ENCODE measurements around the gene DIP2C. TPM values are rescaled to one million over a fixed set of nuclear protein-coding genes. Genes with fewer than 3 reads are reported as not detected.
"Not testable (repeated sequence)": the region's sequence is repeated elsewhere in the genome, so short reads cannot be mapped to it uniquely, and the experiment has no call there.

The DIP2C gene
- total RNA-seq, 1 experiment from 2014 or later = 8.1 TPM

GRCh38 chr10:585502-585901 is 104.0 kb downstream of the DIP2C start:
- DNase-seq (ENCODE audit: low read depth, low spot score) = no peak
- in situ Hi-C loops (cut with HindIII; ENCODE audit: low pct_unique_long_range_greater_than_20kb, low sequenced_read_pairs) = no loop called here

- DNase-seq (ENCODE audit: low read depth, low spot score); in situ Hi-C loops (cut with HindIII; ENCODE audit: low pct_unique_long_range_greater_than_20kb, low sequenced_read_pairs): not testable (repeated sequence)
These were observed 104.8 kb downstream of the DIP2C start for GRCh38 chr10:584497-585290.

- in situ Hi-C loops (cut with HindIII; ENCODE audit: low pct_unique_long_range_greater_than_20kb, low sequenced_read_pairs) = no loop called here
- DNase-seq (ENCODE audit: low read depth, low spot score) = no peak
These were observed 106.0 kb downstream of the DIP2C start for GRCh38 chr10:583433-583832.

GRCh38 chr10:581776-582330 is 107.6 kb downstream of the DIP2C start:
- no peak for DNase-seq (ENCODE audit: low read depth, low spot score)
- in situ Hi-C loops (cut with HindIII; ENCODE audit: low pct_unique_long_range_greater_than_20kb, low sequenced_read_pairs) = no loop called here

GRCh38 chr10:580778-581177 is 108.7 kb downstream of the DIP2C start:
- DNase-seq (ENCODE audit: low read depth, low spot score) = peak; percentile 9
- in situ Hi-C loops (cut with HindIII; ENCODE audit: low pct_unique_long_range_greater_than_20kb, low sequenced_read_pairs) = no loop called here

GRCh38 chr10:576130-576465 is 113.4 kb downstream of the DIP2C start:
- in situ Hi-C loops (cut with HindIII; ENCODE audit: low pct_unique_long_range_greater_than_20kb, low sequenced_read_pairs) = no loop called here
- DNase-seq (ENCODE audit: low read depth, low spot score) = no peak

- DNase-seq (ENCODE audit: low read depth, low spot score) = no peak
- in situ Hi-C loops (cut with HindIII; ENCODE audit: low pct_unique_long_range_greater_than_20kb, low sequenced_read_pairs) = no loop called here
These were observed 113.9 kb downstream of the DIP2C start for GRCh38 chr10:575402-576129.

GRCh38 chr10:572696-573095 is 116.8 kb downstream of the DIP2C start:
- in situ Hi-C loops (cut with HindIII; ENCODE audit: low pct_unique_long_range_greater_than_20kb, low sequenced_read_pairs) = no loop called here
- no peak for DNase-seq (ENCODE audit: low read depth, low spot score)

GRCh38 chr10:571688-572451 is 117.6 kb downstream of the DIP2C start:
- in situ Hi-C loops (cut with HindIII; ENCODE audit: low pct_unique_long_range_greater_than_20kb, low sequenced_read_pairs) = no loop called here
- no peak for DNase-seq (ENCODE audit: low read depth, low spot score)

- in situ Hi-C loops (cut with HindIII; ENCODE audit: low pct_unique_long_range_greater_than_20kb, low sequenced_read_pairs) = no loop called here
These were observed 118.3 kb downstream of the DIP2C start for GRCh38 chr10:571166-571565.

GRCh38 chr10:570628-571163 is 118.8 kb downstream of the DIP2C start:
- in situ Hi-C loops (cut with HindIII; ENCODE audit: low pct_unique_long_range_greater_than_20kb, low sequenced_read_pairs) = no loop called here
- no peak for DNase-seq (ENCODE audit: low read depth, low spot score)

More at GRCh38 chr10:571166-571565, 118.3 kb downstream of the DIP2C start:
- DNase-seq (ENCODE audit: low read depth, low spot score) = no peak

GRCh38 chr10:569961-570627 is 119.4 kb downstream of the DIP2C start:
- in situ Hi-C loops (cut with HindIII; ENCODE audit: low pct_unique_long_range_greater_than_20kb, low sequenced_read_pairs) = no loop called here
- no peak for DNase-seq (ENCODE audit: low read depth, low spot score)

GRCh38 chr10:568848-569247 is 120.6 kb downstream of the DIP2C start:
- in situ Hi-C loops (cut with HindIII; ENCODE audit: low pct_unique_long_range_greater_than_20kb, low sequenced_read_pairs) = no loop called here
- DNase-seq (ENCODE audit: low read depth, low spot score) = no peak

- DNase-seq (ENCODE audit: low read depth, low spot score) = no peak
- in situ Hi-C loops (cut with HindIII; ENCODE audit: low pct_unique_long_range_greater_than_20kb, low sequenced_read_pairs) = no loop called here
These were observed 121.6 kb downstream of the DIP2C start for GRCh38 chr10:567869-568268.

GRCh38 chr10:566241-566885 is 123.1 kb downstream of the DIP2C start:
- in situ Hi-C loops (cut with HindIII; ENCODE audit: low pct_unique_long_range_greater_than_20kb, low sequenced_read_pairs) = no loop called here
- DNase-seq (ENCODE audit: low read depth, low spot score) = no peak

GRCh38 chr10:565676-566075 is 123.8 kb downstream of the DIP2C start:
- no peak for DNase-seq (ENCODE audit: low read depth, low spot score)
- in situ Hi-C loops (cut with HindIII; ENCODE audit: low pct_unique_long_range_greater_than_20kb, low sequenced_read_pairs) = no loop called here

- DNase-seq (ENCODE audit: low read depth, low spot score) = no peak
- in situ Hi-C loops (cut with HindIII; ENCODE audit: low pct_unique_long_range_greater_than_20kb, low sequenced_read_pairs) = no loop called here
These were observed 124.3 kb downstream of the DIP2C start for GRCh38 chr10:565146-565545.

Data from SK-MEL-5 (cell line).